PC-3 (cell line): Measurements from ENCODE around the gene SLC22A2. TPM values are rescaled to one million over a fixed set of nuclear protein-coding genes. Genes with fewer than 3 reads are reported as not detected.

Source experiments
- ATAC-seq: fragments of 200-7000 bp; cut with Tn5 transposase; 2 replicates; pipeline ENCODE4 v1.9.1; 2020; ENCODE audit warnings: mild to moderate bottlenecking, moderate library complexity
- BruUV-seq: library from RNA; stranded (reverse); fragments of 400-500 nt; replicated peaks from 2 replicates; lab custom pipeline; 2021; lab: Mats Ljungman, UMichigan
- CTCF ChIA-PET: fragments of 300-600 bp; sonication (Branson Sonifier 250); formaldehyde crosslinking; loops from one replicate; lab custom pipeline; 2022; ENCODE audit warnings: antibody characterized with exemption; lab: Charles Lee
- POLR2A ChIA-PET: fragments of 300-600 bp; sonication (Branson Sonifier 250); formaldehyde crosslinking; loops from one replicate; lab custom pipeline; 2022; ENCODE audit warnings: antibody characterized with exemption; ENCODE audit not compliant: unreplicated experiment; lab: Charles Lee
- DNase-seq: peaks from one replicate; pipeline ENCODE4 v3.0.0-alpha.2; 2015
- H2AFZ ChIP-seq: fragments of 300-600 bp; sonication (generic); 2 replicates; pipeline ENCODE4 v1.6.0; 2016; ENCODE audit warnings: antibody characterized with exemption, low read length
- H3F3A ChIP-seq: fragments of 300-600 bp; sonication (generic); one replicate; pipeline ENCODE4 v1.6.0; 2017; ENCODE audit warnings: antibody characterized with exemption, low read length, control low read depth, mild to moderate bottlenecking; ENCODE audit not compliant: unreplicated experiment
- H3K27ac ChIP-seq: fragments of 300-600 bp; sonication (generic); 2 replicates; pipeline ENCODE4 v1.5.1; 2016; ENCODE audit warnings: mild to moderate bottlenecking, low read length
- H3K27me3 ChIP-seq: fragments of 300-600 bp; sonication (generic); 2 replicates; pipeline ENCODE4 v1.6.1; 2016; ENCODE audit warnings: low read length, mixed read lengths
- H3K36me3 ChIP-seq: fragments of 300-600 bp; sonication (generic); 2 replicates; pipeline ENCODE4 v1.6.1; 2016; ENCODE audit warnings: low read depth, mixed run types, low read length, mixed read lengths
- H3K4me1 ChIP-seq: fragments of 300-600 bp; sonication (generic); 2 replicates; pipeline ENCODE4 v1.5.1; 2016; ENCODE audit warnings: low read length; ENCODE audit not compliant: insufficient read depth
- H3K4me2 ChIP-seq: fragments of 300-600 bp; sonication (generic); 2 replicates; pipeline ENCODE4 v1.6.0; 2016; ENCODE audit warnings: low read length
- H3K4me3 ChIP-seq: fragments of 300-600 bp; sonication (generic); 2 replicates; pipeline ENCODE4 v1.5.1; 2016; ENCODE audit warnings: mild to moderate bottlenecking, low read length, mixed read lengths
- H3K79me2 ChIP-seq: fragments of 300-600 bp; sonication (generic); 2 replicates; pipeline ENCODE4 v1.6.1; 2017; ENCODE audit warnings: low read length, mixed read lengths
- H3K9ac ChIP-seq: fragments of 300-600 bp; sonication (generic); 2 replicates; pipeline ENCODE4 v1.6.0; 2016; ENCODE audit warnings: mild to moderate bottlenecking, low read length
- H3K9me2 ChIP-seq: fragments of 300-600 bp; sonication (generic); replicated peaks from 2 replicates; pipeline ENCODE4 v1.6.1; 2016; ENCODE audit warnings: mixed run types, low read length, mixed read lengths
- H3K9me3 ChIP-seq: fragments of 300-600 bp; sonication (generic); 2 replicates; pipeline ENCODE4 v1.6.1; 2016; ENCODE audit warnings: low read length, mixed read lengths
- H4K20me1 ChIP-seq: fragments of 300-600 bp; sonication (generic); 2 replicates; pipeline ENCODE4 v1.6.1; 2016; ENCODE audit warnings: low read length, mixed read lengths
- EZH2 ChIP-seq: fragments of 300-600 bp; sonication (generic); IDR thresholded peaks from one replicate; pipeline ENCODE4 v1.6.1; 2017; ENCODE audit warnings: antibody characterized with exemption, mild to moderate bottlenecking, low read length; ENCODE audit not compliant: unreplicated experiment
- EZH2phosphoT487 ChIP-seq: fragments of 300-600 bp; sonication (generic); IDR thresholded peaks from 2 replicates; pipeline ENCODE4 v1.6.1; 2018; ENCODE audit warnings: mild to moderate bottlenecking, antibody characterized with exemption, low read length, borderline replicate concordance
- intact Hi-C: fragments of 100-400 bp; cut with micrococcal nuclease; formaldehyde crosslinking; loops from 2 replicates; pipeline ENCODE4 v1.9.0; 2023
- total RNA-seq: library from RNA; depleted of rRNA; stranded (reverse); fragments of >200 nt; gene quantifications from 2 replicates; pipeline ENCODE4 v1.2.3, GENCODE V29; 2014
- TF ChIP-seq, protein P1 (sequence below): fragments of 300-600 bp; sonication (generic); conservative IDR thresholded peaks from 2 replicates; pipeline ENCODE4 v1.5.1; 2017; ENCODE audit warnings: antibody characterized with exemption, low read depth, mild to moderate bottlenecking, low read length

Gene SLC22A2
- total RNA-seq, 1 experiment from 2014 or later: not detected

GRCh38 chr6:160265869-160266476, 7.4 kb upstream of the SLC22A2 start:
- peaks cover under 1% of the 10 kb centered on the region; the same call in 1 of the 2 replicates for H3K4me1 ChIP-seq
- TF ChIP-seq EZH2 (no peak), EZH2phosphoT487 (no peak)
- TF ChIP-seq, protein P1, sequence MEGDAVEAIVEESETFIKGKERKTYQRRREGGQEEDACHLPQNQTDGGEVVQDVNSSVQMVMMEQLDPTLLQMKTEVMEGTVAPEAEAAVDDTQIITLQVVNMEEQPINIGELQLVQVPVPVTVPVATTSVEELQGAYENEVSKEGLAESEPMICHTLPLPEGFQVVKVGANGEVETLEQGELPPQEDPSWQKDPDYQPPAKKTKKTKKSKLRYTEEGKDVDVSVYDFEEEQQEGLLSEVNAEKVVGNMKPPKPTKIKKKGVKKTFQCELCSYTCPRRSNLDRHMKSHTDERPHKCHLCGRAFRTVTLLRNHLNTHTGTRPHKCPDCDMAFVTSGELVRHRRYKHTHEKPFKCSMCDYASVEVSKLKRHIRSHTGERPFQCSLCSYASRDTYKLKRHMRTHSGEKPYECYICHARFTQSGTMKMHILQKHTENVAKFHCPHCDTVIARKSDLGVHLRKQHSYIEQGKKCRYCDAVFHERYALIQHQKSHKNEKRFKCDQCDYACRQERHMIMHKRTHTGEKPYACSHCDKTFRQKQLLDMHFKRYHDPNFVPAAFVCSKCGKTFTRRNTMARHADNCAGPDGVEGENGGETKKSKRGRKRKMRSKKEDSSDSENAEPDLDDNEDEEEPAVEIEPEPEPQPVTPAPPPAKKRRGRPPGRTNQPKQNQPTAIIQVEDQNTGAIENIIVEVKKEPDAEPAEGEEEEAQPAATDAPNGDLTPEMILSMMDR: no peak
- no peaks in the 10 kb centered on the region for H3K9me3 ChIP-seq
- no peaks in the 10 kb centered on the region for H3K79me2 ChIP-seq
- H3K4me2 ChIP-seq: no peak overlapping the region
- no peak overlapping the region for H3K9ac ChIP-seq
- H3K27ac ChIP-seq: no peak overlapping the region
- BruUV-seq: no TSS peak
- no peaks in the 10 kb centered on the region for H3K36me3 ChIP-seq
- no peaks in the 10 kb centered on the region for H3F3A ChIP-seq
- H3K9me2 ChIP-seq: no peaks in the 10 kb centered on the region
- DNase-seq (no peak), ATAC-seq (no peak)
- H3K4me3 ChIP-seq: no peak overlapping the region
- 0 out of 2 replicates have a peak overlapping the region, but pooled peaks have one; percentile 31 for H2AFZ ChIP-seq
- H4K20me1 ChIP-seq: no peaks in the 10 kb centered on the region
- no peaks in the 10 kb centered on the region for H3K27me3 ChIP-seq
- intact Hi-C loops: no loop called here
- ChIA-PET POLR2A (no interaction called here), CTCF (no interaction called here)

DNA sequence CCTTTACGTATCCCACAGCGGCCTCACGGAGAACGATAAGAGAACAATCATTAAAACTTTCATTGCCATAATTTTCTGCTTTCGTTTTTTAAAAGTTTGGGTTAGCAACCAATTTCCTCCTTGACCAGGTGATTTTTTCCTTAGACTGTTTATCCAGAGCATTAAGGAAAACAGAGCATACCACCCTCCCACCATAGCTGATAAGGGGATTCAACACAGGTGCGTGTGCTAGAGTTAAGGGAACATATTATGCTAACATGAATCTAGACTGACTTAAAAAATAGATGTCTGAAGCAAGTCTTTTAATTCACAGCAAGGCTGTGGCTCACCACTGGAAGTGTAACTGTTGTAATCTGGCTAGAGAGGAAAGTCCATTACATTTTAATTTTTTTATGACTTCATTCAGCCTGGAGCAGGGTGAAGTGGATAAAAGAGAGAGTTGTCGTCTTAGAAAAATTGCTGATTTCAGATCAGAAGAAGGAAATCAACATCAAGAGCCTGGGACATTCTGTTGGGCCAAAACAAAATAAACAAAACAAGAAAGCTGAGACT, 5.5 kb upstream of the SLC22A2 start:
- Histone ChIP-seq H3K9me3 (no peaks in the 10 kb centered on the region), H3K4me2 (no peak overlapping the region)
- CTCF ChIA-PET: no interaction called here

GRCh38 chr6:160263196-160263939, 4.7 kb upstream of the SLC22A2 start:
- no peak overlapping the region for H3K9ac ChIP-seq
- no TSS peak for BruUV-seq
- no peak overlapping the region for H3K4me2 ChIP-seq
- H3K36me3 ChIP-seq: no peaks in the 10 kb centered on the region
- no peaks in the 10 kb centered on the region for H3K79me2 ChIP-seq
- H4K20me1 ChIP-seq: no peaks in the 10 kb centered on the region
- H3K27me3 ChIP-seq: no peaks in the 10 kb centered on the region
- H3F3A ChIP-seq: no peaks in the 10 kb centered on the region
- ChIA-PET POLR2A (no interaction called here), CTCF (no interaction called here)
- no peaks in the 10 kb centered on the region for H3K9me2 ChIP-seq
- intact Hi-C loops: no loop called here
- no peak for ATAC-seq
- no peak overlapping the region for H3K27ac ChIP-seq
- no peak overlapping the region for H2AFZ ChIP-seq
- H3K4me1 ChIP-seq: peaks cover 8% of the 10 kb centered on the region; the same call in 1 of the 2 replicates
- no peak for DNase-seq
- H3K9me3 ChIP-seq: no peaks in the 10 kb centered on the region
- TF ChIP-seq EZH2phosphoT487 (no peak), EZH2 (no peak)
- TF ChIP-seq, protein P1: no peak
- H3K4me3 ChIP-seq: no peak overlapping the region

More for the DNA sequence above, 5.5 kb upstream of the SLC22A2 start:
- POLR2A ChIA-PET: no interaction called here
- Histone ChIP-seq H3K9ac (no peak overlapping the region), H2AFZ (no peak overlapping the region), H3K4me1 (peaks cover 8% of the 10 kb centered on the region; the same call in 1 of the 2 replicates), H3K27ac (no peak overlapping the region), H3K9me2 (no peaks in the 10 kb centered on the region), H4K20me1 (no peaks in the 10 kb centered on the region), H3K36me3 (no peaks in the 10 kb centered on the region), H3F3A (no peaks in the 10 kb centered on the region), H3K79me2 (no peaks in the 10 kb centered on the region), H3K27me3 (no peaks in the 10 kb centered on the region), H3K4me3 (no peak overlapping the region)
- TF ChIP-seq EZH2phosphoT487: no peak
- DNase-seq (no peak), ATAC-seq (no peak)
- intact Hi-C loops: no loop called here
- BruUV-seq: no TSS peak
